GM21723 (cell line): Measurements from ENCODE around the gene SIGLEC15.
"Not testable (repeated sequence)": the region's sequence is repeated elsewhere in the genome, so short reads cannot be mapped to it uniquely, and the experiment has no call there.

Experiments
- ATAC-seq: cut with Tn5 transposase; IDR thresholded peaks from one replicate; pipeline ENCODE4 v1.9.1; 2021; ENCODE audit warnings: mild to moderate bottlenecking, moderate library complexity; ENCODE audit not compliant: unreplicated experiment

The SIGLEC15 gene

GRCh38 chr18:45818765-45819164 is 6.7 kb upstream of the SIGLEC15 start:
- not testable (repeated sequence) for ATAC-seq

- ATAC-seq = no peak
Measured at GRCh38 chr18:45820106-45820745, 5.2 kb upstream of the SIGLEC15 start.

GRCh38 chr18:45821026-45821425 is 4.4 kb upstream of the SIGLEC15 start:
- no peak for ATAC-seq

- no peak for ATAC-seq
Measured at GRCh38 chr18:45821711-45822110, 3.8 kb upstream of the SIGLEC15 start.

GRCh38 chr18:45826084-45826483 is 609 bp downstream of the SIGLEC15 start:
- ATAC-seq = no peak

GRCh38 chr18:45826716-45827115 is 1.2 kb downstream of the SIGLEC15 start:
- ATAC-seq = not testable (repeated sequence)

GRCh38 chr18:45828917-45829811 is 3.7 kb downstream of the SIGLEC15 start:
- ATAC-seq = no peak

- ATAC-seq = no peak
Measured at GRCh38 chr18:45829855-45830254, 4.4 kb downstream of the SIGLEC15 start.

GRCh38 chr18:45830917-45831316 is 5.4 kb downstream of the SIGLEC15 start:
- no peak for ATAC-seq

GRCh38 chr18:45833846-45834245 is 8.4 kb downstream of the SIGLEC15 start:
- no peak for ATAC-seq

- ATAC-seq = no peak
Measured at GRCh38 chr18:45834306-45834705, 8.8 kb downstream of the SIGLEC15 start.

GRCh38 chr18:45835057-45835636 is 9.7 kb downstream of the SIGLEC15 start:
- no peak for ATAC-seq

GRCh38 chr18:45836242-45837205 is 11.0 kb downstream of the SIGLEC15 start:
- ATAC-seq = no peak

- ATAC-seq = peak; percentile 67
Measured at GRCh38 chr18:45837283-45838070, 12.0 kb downstream of the SIGLEC15 start.

GRCh38 chr18:45838302-45839070 is 13.0 kb downstream of the SIGLEC15 start:
- ATAC-seq = no peak

GRCh38 chr18:45839414-45840395 is 14.2 kb downstream of the SIGLEC15 start:
- no peak for ATAC-seq

GRCh38 chr18:45841060-45841764 is 15.7 kb downstream of the SIGLEC15 start:
- ATAC-seq = no peak
